GM12872 (cell line): Measurements from ENCODE around the gene RELL1.

ENCODE experiments used
- CTCF ChIP-seq: IDR thresholded peaks from 3 replicates; pipeline ENCODE4 v1.5.1; 2011; ENCODE audit warnings: low read depth, mild to moderate bottlenecking, low read length, moderate library complexity; ENCODE audit not compliant: insufficient read depth

Gene RELL1

GRCh38 chr4:37686373-37687193 is at the start of gene RELL1:
Gene RELL1 (minus strand): TSS chr4:37686376. CDS start chr4:37686287, 89 bp downstream.
- no peak for TF ChIP-seq CTCF

GRCh38 chr4:37735578-37735977 is 49.4 kb upstream of the RELL1 start:
- no peak for TF ChIP-seq CTCF

- TF ChIP-seq CTCF, result no peak
These were observed 48.8 kb upstream of the RELL1 start for GRCh38 chr4:37734989-37735388.

GRCh38 chr4:37733240-37733867 is 47.2 kb upstream of the RELL1 start:
- no peak for TF ChIP-seq CTCF

GRCh38 chr4:37732526-37733186 is 46.5 kb upstream of the RELL1 start:
- no peak for TF ChIP-seq CTCF

- no peak for TF ChIP-seq CTCF
These were observed 43.5 kb upstream of the RELL1 start for GRCh38 chr4:37729649-37730004.

- TF ChIP-seq CTCF, result no peak
These were observed 41.9 kb upstream of the RELL1 start for GRCh38 chr4:37728064-37728463.
